Measurements from ENCODE around the gene RARA. TPM values are rescaled to one million over a fixed set of nuclear protein-coding genes. Genes with fewer than 3 reads are reported as not detected.
"Not testable (repeated sequence)": the region's sequence is repeated elsewhere in the genome, so short reads cannot be mapped to it uniquely, and the experiment has no call there.

RARA gene
- total RNA-seq, 2 donors from 2014 or later: 46.8 to 73.4 TPM

DNA sequence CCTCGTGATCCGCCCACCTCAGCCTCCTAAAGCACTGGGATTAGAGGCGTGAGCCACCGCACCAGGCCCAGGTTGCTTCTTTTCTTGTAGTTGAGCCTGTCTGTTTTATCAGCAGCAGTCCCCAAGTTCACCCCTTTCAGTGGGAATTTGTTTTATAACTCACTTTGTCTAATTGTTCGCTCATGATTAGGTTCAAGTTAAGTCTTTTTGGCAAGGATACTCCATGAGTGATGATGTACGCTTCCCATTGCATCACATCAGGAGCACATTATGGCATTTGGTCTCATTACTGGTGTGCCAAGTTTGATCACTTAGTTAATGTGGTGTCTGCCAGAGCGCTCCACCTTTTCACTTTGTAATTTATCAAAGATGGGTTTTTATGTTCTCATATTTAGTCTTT lies 70.0 kb downstream of the RARA start:
- no peak for DNase-seq (ENCODE audit: low spot score)
- no peaks in the 10 kb centered on the region for H3K27me3 ChIP-seq (replicated peaks; ENCODE audit: insufficient read depth)
- no peak for ATAC-seq (ENCODE audit: insufficient number of reproducible peaks, low FRiP score, low read depth)
- H3K4me1 ChIP-seq (ENCODE audit: control insufficient read depth in 1 of 2, low read depth in 2 of 2): no peaks in the 10 kb centered on the region
- TF ChIP-seq, protein P1, sequence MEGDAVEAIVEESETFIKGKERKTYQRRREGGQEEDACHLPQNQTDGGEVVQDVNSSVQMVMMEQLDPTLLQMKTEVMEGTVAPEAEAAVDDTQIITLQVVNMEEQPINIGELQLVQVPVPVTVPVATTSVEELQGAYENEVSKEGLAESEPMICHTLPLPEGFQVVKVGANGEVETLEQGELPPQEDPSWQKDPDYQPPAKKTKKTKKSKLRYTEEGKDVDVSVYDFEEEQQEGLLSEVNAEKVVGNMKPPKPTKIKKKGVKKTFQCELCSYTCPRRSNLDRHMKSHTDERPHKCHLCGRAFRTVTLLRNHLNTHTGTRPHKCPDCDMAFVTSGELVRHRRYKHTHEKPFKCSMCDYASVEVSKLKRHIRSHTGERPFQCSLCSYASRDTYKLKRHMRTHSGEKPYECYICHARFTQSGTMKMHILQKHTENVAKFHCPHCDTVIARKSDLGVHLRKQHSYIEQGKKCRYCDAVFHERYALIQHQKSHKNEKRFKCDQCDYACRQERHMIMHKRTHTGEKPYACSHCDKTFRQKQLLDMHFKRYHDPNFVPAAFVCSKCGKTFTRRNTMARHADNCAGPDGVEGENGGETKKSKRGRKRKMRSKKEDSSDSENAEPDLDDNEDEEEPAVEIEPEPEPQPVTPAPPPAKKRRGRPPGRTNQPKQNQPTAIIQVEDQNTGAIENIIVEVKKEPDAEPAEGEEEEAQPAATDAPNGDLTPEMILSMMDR (IDR thresholded peaks at IDR 0.05): no peak
- no peaks in the 10 kb centered on the region for H3K9me3 ChIP-seq
- no peaks in the 10 kb centered on the region for H3K36me3 ChIP-seq
- H3K4me3 ChIP-seq: no peak overlapping the region
- no peak overlapping the region for H3K27ac ChIP-seq

DNA sequence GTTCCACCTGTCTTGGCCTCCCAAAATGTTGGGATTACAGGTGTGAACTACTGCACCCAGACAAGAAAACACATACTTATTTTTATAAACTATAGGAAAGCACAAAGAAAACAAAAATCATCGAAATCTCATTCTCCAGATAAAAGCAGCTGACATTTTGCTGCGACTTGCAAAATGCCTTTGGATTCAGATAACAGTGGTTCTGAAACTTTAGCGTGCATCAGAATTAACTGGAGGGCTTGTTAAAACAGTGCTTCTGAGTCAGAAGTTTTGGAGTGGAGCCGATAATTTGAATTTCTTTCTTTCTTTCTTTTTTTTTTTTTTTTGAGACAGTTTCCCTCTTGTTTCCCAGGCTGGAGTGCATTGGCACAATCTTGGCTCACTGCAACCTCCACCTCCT lies 73.3 kb downstream of the RARA start:
- Histone ChIP-seq H3K9me3 (no peaks in the 10 kb centered on the region), H3K27ac (no peak overlapping the region), H3K27me3 (replicated peaks; ENCODE audit: insufficient read depth) (no peaks in the 10 kb centered on the region), H3K4me1 (ENCODE audit: control insufficient read depth in 1 of 2, low read depth in 2 of 2) (no peaks in the 10 kb centered on the region), H3K36me3 (no peaks in the 10 kb centered on the region), H3K4me3 (no peak overlapping the region)
- DNase-seq (ENCODE audit: low spot score) (no peak), ATAC-seq (ENCODE audit: insufficient number of reproducible peaks, low FRiP score, low read depth) (no peak)
- TF ChIP-seq, protein P1 (IDR thresholded peaks at IDR 0.05): no peak

- not testable (repeated sequence) for DNase-seq (ENCODE audit: low spot score); H3K9me3 ChIP-seq; H3K27me3 ChIP-seq (replicated peaks; ENCODE audit: insufficient read depth); H3K4me3 ChIP-seq; H3K4me1 ChIP-seq (ENCODE audit: control insufficient read depth in 1 of 2, low read depth in 2 of 2); H3K27ac ChIP-seq; ATAC-seq (ENCODE audit: insufficient number of reproducible peaks, low FRiP score, low read depth); H3K36me3 ChIP-seq
Measured at GRCh38 chr17:40386555-40386954, 77.6 kb downstream of the RARA start.

GRCh38 chr17:40399185-40399584 lies 90.2 kb downstream of the RARA start:
- TF ChIP-seq, protein P1 (IDR thresholded peaks at IDR 0.05): peak; percentile 59
- DNase-seq (ENCODE audit: low spot score) (no peak), ATAC-seq (ENCODE audit: insufficient number of reproducible peaks, low FRiP score, low read depth) (no peak)
- H3K27ac ChIP-seq: no peak overlapping the region
- H3K27me3 ChIP-seq (replicated peaks; ENCODE audit: insufficient read depth): no peaks in the 10 kb centered on the region
- H3K36me3 ChIP-seq: no peaks in the 10 kb centered on the region
- no peak overlapping the region for H3K4me3 ChIP-seq
- no peaks in the 10 kb centered on the region for H3K9me3 ChIP-seq
- no peaks in the 10 kb centered on the region for H3K4me1 ChIP-seq (ENCODE audit: control insufficient read depth in 1 of 2, low read depth in 2 of 2)

GRCh38 chr17:40402668-40403067 lies 93.7 kb downstream of the RARA start:
- Histone ChIP-seq H3K4me3 (no peak overlapping the region), H3K27ac (no peak overlapping the region), H3K4me1 (ENCODE audit: control insufficient read depth in 1 of 2, low read depth in 2 of 2) (no peaks in the 10 kb centered on the region), H3K36me3 (no peaks in the 10 kb centered on the region), H3K9me3 (no peaks in the 10 kb centered on the region), H3K27me3 (replicated peaks; ENCODE audit: insufficient read depth) (no peaks in the 10 kb centered on the region)
- TF ChIP-seq, protein P1 (IDR thresholded peaks at IDR 0.05): no peak
- DNase-seq (ENCODE audit: low spot score) (no peak), ATAC-seq (ENCODE audit: insufficient number of reproducible peaks, low FRiP score, low read depth) (no peak)

DNA sequence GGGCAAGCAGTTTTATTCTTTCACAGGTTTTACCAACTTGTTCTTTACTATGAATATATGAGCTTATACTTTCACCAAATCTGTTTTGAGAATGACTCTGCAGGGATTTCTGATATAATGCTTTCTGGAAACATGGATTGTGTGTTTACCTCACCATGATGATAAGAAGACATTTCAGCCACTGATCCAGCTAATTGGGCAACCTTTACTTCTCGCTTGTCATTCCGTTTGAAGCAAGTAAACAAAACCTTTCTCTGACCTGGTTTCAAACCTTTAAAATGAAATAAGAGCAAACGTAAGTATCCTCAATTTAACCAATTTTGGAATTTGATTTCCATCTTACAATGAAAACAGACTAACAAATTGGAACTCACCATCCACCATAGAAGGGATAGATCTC lies 95.0 kb downstream of the RARA start:
- H3K4me3 ChIP-seq: no peak overlapping the region
- H3K9me3 ChIP-seq: no peaks in the 10 kb centered on the region
- ATAC-seq (ENCODE audit: insufficient number of reproducible peaks, low FRiP score, low read depth) (no peak), DNase-seq (ENCODE audit: low spot score) (no peak)
- no peaks in the 10 kb centered on the region for H3K36me3 ChIP-seq
- no peak overlapping the region for H3K27ac ChIP-seq
- TF ChIP-seq, protein P1 (IDR thresholded peaks at IDR 0.05): no peak
- no peaks in the 10 kb centered on the region for H3K4me1 ChIP-seq (ENCODE audit: control insufficient read depth in 1 of 2, low read depth in 2 of 2)
- H3K27me3 ChIP-seq (replicated peaks; ENCODE audit: insufficient read depth): no peaks in the 10 kb centered on the region

Measured in thoracic aorta (tissue), 2 donors.